ENCODE data around the gene PLCL1. TPM values are rescaled to one million over a fixed set of nuclear protein-coding genes. Genes with fewer than 3 reads are reported as not detected.
A peak's percentile ranks its signal among the peaks of the same experiment; 100 is the strongest.

PLCL1 gene
- total and polyA plus RNA-seq, 5 donors = 19.5 to 70.1 (median 45.0) TPM

- Histone ChIP-seq H3K4me3 (ENCODE audit: low read length) (no peak overlapping the region), H3K4me1 (ENCODE audit: control insufficient read depth, insufficient read depth, low read length) (peaks cover 4% of the 10 kb centered on the region), H3K27ac (ENCODE audit: low read length) (no peak overlapping the region), H3K27me3 (ENCODE audit: control insufficient read depth, insufficient read depth) (no peaks in the 10 kb centered on the region), H3K9me3 (ENCODE audit: control insufficient read depth, low read length) (no peaks in the 10 kb centered on the region)
- no peak for DNase-seq
- ATAC-seq = no peak
- intact Hi-C loops (cut with DNase I) = no loop called here
- 88% methylated on average over 2 of the region's 2 CpGs for WGBS
These were observed 291.6 kb downstream of the PLCL1 start for GRCh38 chr2:198096002-198096401.

DNA sequence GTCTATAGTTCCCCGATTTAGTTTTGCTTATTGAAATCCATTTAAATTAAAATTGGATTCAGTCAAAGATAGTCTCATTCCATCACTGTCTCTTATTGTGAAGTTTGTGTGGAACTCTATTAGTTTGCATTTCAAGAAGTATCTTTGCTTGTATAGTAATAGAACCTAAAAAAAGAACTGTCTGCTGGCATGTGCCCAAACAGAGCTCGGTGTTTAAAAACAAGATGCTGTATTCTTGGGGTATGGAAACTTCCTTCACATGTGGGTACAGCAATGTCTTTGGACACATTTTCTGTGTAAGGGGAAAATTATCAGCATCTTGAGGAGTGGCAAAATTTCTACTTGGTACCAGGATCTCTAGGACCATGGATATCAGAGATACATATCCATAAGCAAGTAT, 292.6 kb downstream of the PLCL1 start:
- no peaks in the 10 kb centered on the region for H3K27me3 ChIP-seq (ENCODE audit: control insufficient read depth, insufficient read depth)
- WGBS = 59% methylated on average over 2 of the region's 2 CpGs
- intact Hi-C loops (cut with DNase I) = no loop called here
- no peaks in the 10 kb centered on the region for H3K9me3 ChIP-seq (ENCODE audit: control insufficient read depth, low read length)
- H3K4me1 ChIP-seq (ENCODE audit: control insufficient read depth, insufficient read depth, low read length) = peaks cover 4% of the 10 kb centered on the region
- no peak for ATAC-seq
- DNase-seq = peak in 1 of 3 donors; percentile 46
- H3K4me3 ChIP-seq (ENCODE audit: low read length) = no peak overlapping the region
- no peak overlapping the region for H3K27ac ChIP-seq (ENCODE audit: low read length)

GRCh38 chr2:198097630-198098029, 293.2 kb downstream of the PLCL1 start:
- no peaks in the 10 kb centered on the region for H3K27me3 ChIP-seq (ENCODE audit: control insufficient read depth, insufficient read depth)
- ATAC-seq (no peak), DNase-seq (no peak)
- H3K4me3 ChIP-seq (ENCODE audit: low read length) = no peak overlapping the region
- H3K9me3 ChIP-seq (ENCODE audit: control insufficient read depth, low read length) = no peaks in the 10 kb centered on the region
- H3K27ac ChIP-seq (ENCODE audit: low read length) = no peak overlapping the region
- 78% methylated on average over 3 of the region's 3 CpGs for WGBS
- intact Hi-C loops (cut with DNase I) = no loop called here
- H3K4me1 ChIP-seq (ENCODE audit: control insufficient read depth, insufficient read depth, low read length) = peaks cover 4% of the 10 kb centered on the region

DNA sequence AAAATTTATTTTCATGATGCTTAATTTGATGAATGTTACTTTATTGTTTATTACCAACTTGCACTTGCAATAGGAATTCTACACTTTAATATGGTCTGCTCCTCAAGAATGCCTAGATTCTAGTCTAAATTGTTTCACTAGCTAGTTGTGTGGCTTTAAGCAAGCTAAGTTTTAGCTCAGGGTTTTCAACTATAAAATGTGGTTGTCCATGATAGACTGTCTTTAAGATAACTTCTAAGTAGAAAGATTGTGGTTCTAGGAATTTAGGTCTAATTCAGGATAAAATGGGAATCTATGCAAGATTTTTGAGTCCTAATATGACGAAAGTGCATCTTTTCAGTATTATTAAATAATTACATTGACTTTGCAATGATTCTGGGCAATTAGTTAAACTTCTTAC, 294.0 kb downstream of the PLCL1 start:
- peaks cover 4% of the 10 kb centered on the region for H3K4me1 ChIP-seq (ENCODE audit: control insufficient read depth, insufficient read depth, low read length)
- H3K4me3 ChIP-seq (ENCODE audit: low read length) = no peak overlapping the region
- DNase-seq (no peak), ATAC-seq (no peak)
- WGBS = 85% methylated on average over 1 of the region's 1 CpG
- H3K9me3 ChIP-seq (ENCODE audit: control insufficient read depth, low read length) = no peaks in the 10 kb centered on the region
- H3K27ac ChIP-seq (ENCODE audit: low read length) = no peak overlapping the region
- no peaks in the 10 kb centered on the region for H3K27me3 ChIP-seq (ENCODE audit: control insufficient read depth, insufficient read depth)
- intact Hi-C loops (cut with DNase I) = no loop called here

DNA sequence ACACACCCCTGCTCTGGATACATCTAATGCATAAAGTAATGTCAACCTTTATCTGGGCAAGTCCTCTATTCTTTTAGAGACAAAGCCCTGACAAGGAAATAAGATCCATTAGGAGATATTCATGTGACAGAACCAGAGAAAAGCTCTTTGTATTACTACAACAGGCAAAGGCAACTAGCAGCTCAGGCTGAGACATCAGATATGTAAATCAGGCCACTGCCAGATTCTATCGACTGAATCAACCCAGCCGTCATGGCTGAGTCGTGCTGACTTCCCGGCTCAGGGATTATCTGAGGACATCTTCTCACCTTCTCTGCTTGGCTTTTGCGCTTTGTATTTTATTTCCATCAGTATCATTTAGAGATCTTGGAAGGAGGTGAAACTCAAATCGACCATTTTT, 294.5 kb downstream of the PLCL1 start:
- Histone ChIP-seq H3K27ac (ENCODE audit: low read length) (no peak overlapping the region), H3K9me3 (ENCODE audit: control insufficient read depth, low read length) (no peaks in the 10 kb centered on the region), H3K4me1 (ENCODE audit: control insufficient read depth, insufficient read depth, low read length) (peaks cover 4% of the 10 kb centered on the region), H3K27me3 (ENCODE audit: control insufficient read depth, insufficient read depth) (no peaks in the 10 kb centered on the region), H3K4me3 (ENCODE audit: low read length) (no peak overlapping the region)
- intact Hi-C loops (cut with DNase I) = no loop called here
- ATAC-seq (peak in 1 of 2 donors; percentile 43), DNase-seq (no peak)
- WGBS = 46% methylated on average over 6 of the region's 6 CpGs

DNA sequence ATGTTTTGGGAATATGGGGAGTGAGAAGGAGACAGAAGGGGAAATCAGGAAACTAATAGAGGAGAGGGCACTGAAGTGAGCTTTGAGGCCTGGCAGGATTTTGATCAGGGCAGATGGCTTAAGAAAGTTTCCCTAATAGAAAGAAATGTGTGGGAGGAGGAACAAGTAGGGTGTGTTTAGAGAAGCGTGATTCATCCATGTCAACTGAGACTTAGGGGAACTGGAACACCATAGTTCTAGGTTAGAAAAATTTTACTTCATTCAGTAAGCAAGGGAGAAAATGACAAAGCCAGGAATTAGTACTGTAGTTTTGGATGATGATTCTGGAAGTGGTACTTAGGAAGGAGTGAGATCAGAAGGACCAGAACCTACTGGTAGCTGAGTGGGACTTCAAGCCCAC, 296.0 kb downstream of the PLCL1 start:
- intact Hi-C loops (cut with DNase I) = no loop called here
- WGBS = 59% methylated on average over 1 of the region's 1 CpG
- no peak for DNase-seq
- peak; percentile 45 to 59 for ATAC-seq
- Histone ChIP-seq H3K27me3 (ENCODE audit: control insufficient read depth, insufficient read depth) (no peaks in the 10 kb centered on the region), H3K9me3 (ENCODE audit: control insufficient read depth, low read length) (no peaks in the 10 kb centered on the region), H3K4me3 (ENCODE audit: low read length) (no peak overlapping the region), H3K4me1 (ENCODE audit: control insufficient read depth, insufficient read depth, low read length) (peaks cover 4% of the 10 kb centered on the region), H3K27ac (ENCODE audit: low read length) (no peak overlapping the region)

DNA sequence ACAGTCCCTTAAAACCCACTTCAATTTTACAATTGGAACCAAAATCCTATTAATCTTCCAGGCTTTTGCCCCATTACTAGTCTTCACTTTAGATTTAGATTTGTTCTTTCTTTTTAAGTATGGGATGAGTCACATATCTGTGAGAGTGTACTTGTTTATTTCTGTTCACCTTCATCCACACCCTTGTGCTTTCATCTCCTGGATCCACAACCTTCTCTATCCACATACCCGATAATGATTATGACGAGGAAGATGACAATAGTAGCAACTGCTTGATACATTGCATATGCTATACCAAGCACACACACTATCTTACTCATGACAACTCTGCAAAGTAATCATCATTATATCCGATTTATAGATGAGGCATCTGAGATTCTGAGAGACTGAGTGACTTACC, 297.3 kb downstream of the PLCL1 start:
- ATAC-seq (peak in 1 of 2 donors; percentile 34), DNase-seq (no peak)
- H3K4me3 ChIP-seq (ENCODE audit: low read length) = no peak overlapping the region
- H3K27me3 ChIP-seq (ENCODE audit: control insufficient read depth, insufficient read depth) = no peaks in the 10 kb centered on the region
- intact Hi-C loops (cut with DNase I) = no loop called here
- no peaks in the 10 kb centered on the region for H3K9me3 ChIP-seq (ENCODE audit: control insufficient read depth, low read length)
- WGBS = 77% methylated on average over 3 of the region's 3 CpGs
- H3K4me1 ChIP-seq (ENCODE audit: control insufficient read depth, insufficient read depth, low read length) = peaks cover 4% of the 10 kb centered on the region
- H3K27ac ChIP-seq (ENCODE audit: low read length) = no peak overlapping the region

- 95% methylated on average over 3 of the region's 3 CpGs for WGBS
- ATAC-seq (no peak), DNase-seq (no peak)
- intact Hi-C loops (cut with DNase I) = no loop called here
- no peak overlapping the region for H3K4me3 ChIP-seq (ENCODE audit: low read length)
- H3K27me3 ChIP-seq (ENCODE audit: control insufficient read depth, insufficient read depth) = no peaks in the 10 kb centered on the region
- H3K4me1 ChIP-seq (ENCODE audit: control insufficient read depth, insufficient read depth, low read length) = peaks cover 4% of the 10 kb centered on the region
- no peaks in the 10 kb centered on the region for H3K9me3 ChIP-seq (ENCODE audit: control insufficient read depth, low read length)
- H3K27ac ChIP-seq (ENCODE audit: low read length) = peak overlapping the region; percentile 75
These were observed 297.7 kb downstream of the PLCL1 start for GRCh38 chr2:198102120-198102519.

DNA sequence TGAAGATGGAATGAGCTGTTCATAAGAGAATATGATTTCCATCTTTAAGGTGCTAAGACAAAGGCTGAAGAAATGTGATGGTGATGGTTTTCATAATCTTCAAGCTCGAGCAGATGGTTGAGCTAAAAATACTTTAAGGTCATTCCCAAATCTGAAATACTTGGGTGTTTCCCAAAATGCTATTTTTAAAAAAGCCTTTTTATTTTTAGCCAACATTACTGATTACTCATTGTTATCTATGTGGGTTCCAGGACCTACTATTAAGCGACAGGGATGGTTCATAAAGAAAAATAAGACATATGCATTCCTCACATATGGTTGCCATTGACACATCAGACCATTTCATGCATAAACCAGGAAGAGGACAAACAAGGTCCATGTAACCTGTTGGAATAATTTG, 298.5 kb downstream of the PLCL1 start:
- WGBS = 33% methylated on average over 2 of the region's 2 CpGs
- H3K27me3 ChIP-seq (ENCODE audit: control insufficient read depth, insufficient read depth) = no peaks in the 10 kb centered on the region
- peaks cover 2% of the 10 kb centered on the region for H3K4me1 ChIP-seq (ENCODE audit: control insufficient read depth, insufficient read depth, low read length)
- DNase-seq = no peak
- no peak overlapping the region for H3K27ac ChIP-seq (ENCODE audit: low read length)
- intact Hi-C loops (cut with DNase I) = no loop called here
- H3K4me3 ChIP-seq (ENCODE audit: low read length) = no peak overlapping the region
- H3K9me3 ChIP-seq (ENCODE audit: control insufficient read depth, low read length) = no peaks in the 10 kb centered on the region
- ATAC-seq = no peak

- Histone ChIP-seq H3K27me3 (ENCODE audit: control insufficient read depth, insufficient read depth) (no peaks in the 10 kb centered on the region), H3K4me1 (ENCODE audit: control insufficient read depth, insufficient read depth, low read length) (no peaks in the 10 kb centered on the region), H3K4me3 (ENCODE audit: low read length) (no peak overlapping the region), H3K27ac (ENCODE audit: low read length) (no peak overlapping the region), H3K9me3 (ENCODE audit: control insufficient read depth, low read length) (no peaks in the 10 kb centered on the region)
- WGBS = 80% methylated on average over 5 of the region's 5 CpGs
- DNase-seq (no peak), ATAC-seq (peak; percentile 48)
- intact Hi-C loops (cut with DNase I) = no loop called here
These were observed 302.4 kb downstream of the PLCL1 start for GRCh38 chr2:198106621-198107385.

DNA sequence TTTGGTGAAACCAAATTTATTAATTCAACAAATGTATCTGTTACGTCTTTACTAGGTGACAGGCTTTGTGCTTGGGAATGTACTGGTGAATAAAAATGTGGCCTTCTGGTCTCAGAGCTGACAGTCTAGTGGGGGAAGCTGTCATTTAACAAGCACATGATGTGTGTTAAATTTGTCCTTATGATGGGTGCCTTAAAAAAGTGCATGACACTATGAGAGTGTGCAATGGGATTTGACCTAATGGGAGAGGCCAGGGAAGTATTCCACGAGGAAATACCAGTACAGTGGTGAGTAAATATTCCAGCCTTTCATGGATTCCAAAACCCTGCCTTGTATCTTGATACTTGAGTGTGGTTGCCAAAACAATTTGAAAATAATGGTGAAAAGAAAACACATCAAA, 308.9 kb downstream of the PLCL1 start:
- WGBS = 44% methylated on average over 2 of the region's 2 CpGs
- no peaks in the 10 kb centered on the region for H3K9me3 ChIP-seq (ENCODE audit: control insufficient read depth, low read length)
- no peak overlapping the region for H3K4me3 ChIP-seq (ENCODE audit: low read length)
- H3K4me1 ChIP-seq (ENCODE audit: control insufficient read depth, insufficient read depth, low read length) = no peaks in the 10 kb centered on the region
- ATAC-seq = peak; percentile 68 to 73
- no peak overlapping the region for H3K27ac ChIP-seq (ENCODE audit: low read length)
- no peaks in the 10 kb centered on the region for H3K27me3 ChIP-seq (ENCODE audit: control insufficient read depth, insufficient read depth)
- no peak for DNase-seq
- intact Hi-C loops (cut with DNase I) = no loop called here

DNA sequence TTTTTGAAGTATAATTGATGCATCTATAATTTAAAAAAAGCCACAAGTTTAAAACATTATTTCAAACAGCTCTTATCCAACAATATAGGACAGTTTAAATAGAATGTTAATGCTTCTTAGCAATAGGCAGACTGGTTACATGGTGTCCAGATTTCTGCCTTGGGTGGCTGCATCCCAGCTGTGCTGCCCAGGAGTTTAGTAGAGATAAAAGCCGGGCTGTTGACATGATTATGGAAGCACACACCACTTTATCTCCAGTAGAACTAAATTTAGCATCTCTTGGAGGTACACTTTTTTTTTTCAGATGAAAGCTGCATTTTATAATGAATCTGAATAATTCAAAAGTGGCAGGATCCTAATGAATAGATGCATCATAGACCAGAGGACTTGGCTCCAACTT, 309.7 kb downstream of the PLCL1 start:
- 22% methylated on average over 1 of the region's 1 CpG for WGBS
- ATAC-seq (peak; percentile 72 to 80), DNase-seq (peak in 1 of 3 donors; percentile 51)
- intact Hi-C loops (cut with DNase I) = no loop called here
- H3K4me1 ChIP-seq (ENCODE audit: control insufficient read depth, insufficient read depth, low read length) = no peaks in the 10 kb centered on the region
- H3K9me3 ChIP-seq (ENCODE audit: control insufficient read depth, low read length) = no peaks in the 10 kb centered on the region
- H3K4me3 ChIP-seq (ENCODE audit: low read length) = no peak overlapping the region
- no peaks in the 10 kb centered on the region for H3K27me3 ChIP-seq (ENCODE audit: control insufficient read depth, insufficient read depth)
- H3K27ac ChIP-seq (ENCODE audit: low read length) = no peak overlapping the region

Measured in right cardiac atrium (tissue), 5 donors.